ENCODE measurements around the gene TEX52.

GRCh38 chr12:2884810-2885209, 28.0 kb upstream of the TEX52 start:
- no peak for TF ChIP-seq MXI1 (conservative IDR thresholded peaks at IDR 0.05; ENCODE audit: poor library complexity, severe bottlenecking)
- no peak for TF ChIP-seq CTCF (IDR thresholded peaks at IDR 0.05; ENCODE audit: poor library complexity, severe bottlenecking)
- TF ChIP-seq POLR2AphosphoS5 (IDR thresholded peaks at IDR 0.05), result no peak
- TF ChIP-seq EZH2 (IDR thresholded peaks at IDR 0.05; ENCODE audit: borderline replicate concordance, insufficient read depth, low read length, poor library complexity, severe bottlenecking), result no peak
